GM21367 (cell line): ENCODE data around the gene SLC24A3.

Source experiments
- ATAC-seq: cut with Tn5 transposase; IDR thresholded peaks from one replicate; pipeline ENCODE4 v1.9.1; 2021; ENCODE audit not compliant: unreplicated experiment

SLC24A3 gene

DNA sequence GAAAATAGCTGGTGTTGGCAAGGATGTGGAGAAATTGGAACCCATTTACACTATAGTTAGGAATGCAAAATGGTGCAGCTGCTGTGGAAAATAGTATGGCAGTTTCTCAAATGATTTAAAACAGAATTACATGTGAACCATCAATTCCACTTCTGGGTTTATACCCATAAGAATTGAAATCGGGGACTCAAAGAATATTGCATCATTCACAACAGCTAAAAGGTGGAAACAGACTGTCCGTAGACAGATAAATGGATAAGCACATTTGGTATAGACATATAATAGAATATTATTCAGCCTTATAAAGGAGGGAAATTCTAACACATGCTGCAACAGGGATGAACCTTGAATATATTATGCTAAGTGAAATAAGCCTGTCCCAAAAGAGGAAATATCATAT, 355.7 kb downstream of the SLC24A3 start:
- no peak for ATAC-seq

DNA sequence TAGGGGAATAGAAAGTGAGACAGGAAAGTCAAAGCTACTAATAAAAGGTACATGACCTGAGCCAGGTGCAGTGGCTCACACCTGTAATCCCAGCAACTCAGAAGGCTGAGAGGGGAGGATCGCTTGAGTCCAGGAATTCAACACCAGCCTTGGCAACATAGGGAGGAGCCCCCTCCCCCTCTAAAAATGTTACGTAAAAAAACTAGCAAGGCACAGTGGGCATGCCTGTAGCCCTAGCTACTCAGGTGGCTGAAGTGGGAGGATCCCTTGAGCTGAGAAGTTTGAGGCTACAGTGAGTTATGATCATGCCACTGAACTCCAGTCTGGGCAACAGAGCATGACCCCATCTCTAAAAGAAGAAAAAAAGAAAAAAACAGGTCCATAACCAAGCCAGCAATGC, 359.6 kb downstream of the SLC24A3 start:
- no peak for ATAC-seq

DNA sequence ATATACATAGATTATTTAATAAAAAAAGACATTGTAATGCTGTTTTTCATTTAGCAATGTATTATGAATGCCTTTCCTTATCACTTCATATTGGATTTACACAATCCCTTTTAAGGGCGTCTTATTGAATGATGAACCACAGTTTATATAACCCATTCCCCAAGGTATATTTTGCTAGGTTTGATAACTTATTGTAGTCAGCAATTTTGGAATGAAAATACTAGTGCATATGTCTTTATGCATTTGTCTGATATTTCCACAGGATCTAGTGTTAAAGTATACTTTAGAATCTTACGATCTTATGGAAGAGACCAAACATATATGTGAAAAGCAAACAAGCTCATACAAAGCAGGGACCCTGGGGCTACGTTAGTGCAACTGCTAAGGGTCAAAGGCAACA, 365.2 kb downstream of the SLC24A3 start:
- no peak for ATAC-seq

DNA sequence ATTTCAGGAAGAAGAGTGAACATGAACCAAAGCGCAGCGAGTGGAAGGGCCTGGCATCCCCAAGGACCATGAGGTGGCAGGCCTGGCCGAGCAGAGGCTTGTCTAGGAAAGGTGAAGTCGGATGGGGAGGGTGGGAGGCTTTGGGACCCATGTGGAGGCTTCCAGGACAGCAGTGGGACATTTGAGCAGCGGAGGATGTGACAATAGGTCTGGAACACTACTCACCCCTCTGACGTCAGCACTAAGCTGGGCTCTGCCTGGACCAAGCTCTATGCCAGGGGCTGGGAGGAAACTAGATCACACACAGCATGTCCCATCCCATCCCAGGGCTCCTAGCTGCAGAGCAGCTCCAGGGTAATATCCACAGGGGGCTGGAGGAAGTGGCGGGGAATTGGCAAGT, 370.3 kb downstream of the SLC24A3 start:
- ATAC-seq = no peak

DNA sequence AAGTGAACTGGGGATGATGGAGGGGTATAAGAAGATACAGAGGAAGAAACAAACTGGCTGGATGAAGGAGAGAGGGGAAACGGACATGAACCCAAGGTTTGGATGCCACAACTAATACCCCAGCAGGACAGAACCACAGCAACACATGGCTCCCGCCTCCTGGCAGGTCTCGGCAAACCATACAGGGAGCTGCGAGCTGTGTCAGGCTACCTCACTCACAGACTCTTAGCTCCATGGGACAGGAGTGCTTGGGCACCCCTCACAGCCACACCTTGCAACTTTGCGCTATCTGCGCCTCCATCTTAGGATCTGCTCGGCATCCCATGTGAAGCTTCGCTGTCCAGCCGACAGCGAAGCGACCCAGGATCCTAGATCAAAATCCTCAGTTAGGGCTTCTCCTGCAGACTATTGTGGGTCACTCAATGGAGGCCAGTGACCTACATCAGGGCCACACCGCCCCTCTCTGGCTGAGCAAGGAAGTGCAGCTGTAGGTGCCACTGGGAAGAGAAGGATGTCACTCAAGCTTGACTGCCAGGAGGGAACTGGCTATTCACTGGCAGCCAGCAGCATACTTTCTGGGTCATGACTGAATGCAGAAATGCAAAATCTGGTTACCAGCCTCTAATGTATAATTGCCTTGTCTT, 371.2 kb downstream of the SLC24A3 start:
- no peak for ATAC-seq

DNA sequence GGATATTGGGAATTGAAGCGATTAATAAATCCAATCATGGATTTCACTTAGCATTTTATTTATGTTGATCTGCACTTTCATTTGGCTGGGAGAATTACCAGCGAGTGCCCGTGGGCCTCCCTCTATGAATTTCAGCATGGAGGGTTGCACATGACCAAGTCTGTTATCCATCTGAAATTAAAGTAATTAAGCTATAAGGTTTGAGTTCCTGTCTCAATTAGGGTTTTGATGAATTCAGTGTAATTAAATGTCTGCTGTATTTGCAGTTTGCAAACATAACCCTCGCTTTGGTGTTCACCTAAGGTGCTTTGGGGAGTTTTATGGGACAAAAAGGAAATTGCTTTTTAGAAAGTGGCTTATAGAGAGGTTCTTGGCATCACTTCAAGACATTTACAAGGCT, 375.8 kb downstream of the SLC24A3 start:
- no peak for ATAC-seq

DNA sequence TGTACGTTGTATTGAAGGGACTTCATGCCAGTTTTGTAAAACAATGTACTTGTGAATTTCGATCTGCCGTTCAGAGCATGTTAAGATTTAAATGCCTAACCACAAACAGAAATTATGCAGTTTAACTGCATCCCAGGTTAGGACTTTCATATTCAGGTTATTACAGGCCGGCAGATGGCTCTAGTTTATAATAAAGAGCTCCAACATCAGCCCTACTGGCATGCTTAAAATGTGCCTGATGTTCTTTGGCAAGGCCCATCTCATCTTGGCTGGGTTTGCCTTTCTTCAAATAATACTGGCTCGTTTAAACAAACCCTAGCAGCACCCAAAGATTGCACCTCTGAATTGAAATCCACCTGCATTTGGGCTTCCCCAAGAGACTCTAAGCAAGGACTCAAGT, 376.3 kb downstream of the SLC24A3 start:
- no peak for ATAC-seq

DNA sequence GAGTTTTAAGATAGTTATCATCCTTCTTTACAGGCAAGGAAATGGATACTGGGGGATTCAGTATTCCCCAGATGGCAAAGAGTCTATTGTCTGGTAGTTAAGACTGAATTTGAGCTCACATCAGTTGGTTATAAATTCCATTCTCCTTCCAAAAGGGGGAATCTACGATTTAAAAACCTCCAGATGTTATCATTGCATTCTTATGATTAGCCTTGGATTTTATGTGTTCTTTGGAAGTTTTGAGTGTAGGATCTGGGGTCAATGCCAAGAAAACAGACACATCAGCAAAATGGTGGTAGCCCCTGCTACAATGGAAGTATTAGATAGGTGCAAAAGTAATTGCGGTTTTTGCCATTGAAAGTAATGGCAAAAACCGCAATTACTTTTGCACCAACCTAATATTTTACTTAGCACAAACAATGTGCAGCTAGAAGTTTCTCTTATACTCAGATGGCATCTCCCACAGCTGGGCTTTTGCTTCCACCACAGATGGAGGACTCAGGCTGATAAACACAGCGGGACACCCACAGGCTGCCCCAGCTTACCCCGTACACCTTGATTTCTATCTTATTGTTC, 377.4 kb downstream of the SLC24A3 start:
- no peak for ATAC-seq

DNA sequence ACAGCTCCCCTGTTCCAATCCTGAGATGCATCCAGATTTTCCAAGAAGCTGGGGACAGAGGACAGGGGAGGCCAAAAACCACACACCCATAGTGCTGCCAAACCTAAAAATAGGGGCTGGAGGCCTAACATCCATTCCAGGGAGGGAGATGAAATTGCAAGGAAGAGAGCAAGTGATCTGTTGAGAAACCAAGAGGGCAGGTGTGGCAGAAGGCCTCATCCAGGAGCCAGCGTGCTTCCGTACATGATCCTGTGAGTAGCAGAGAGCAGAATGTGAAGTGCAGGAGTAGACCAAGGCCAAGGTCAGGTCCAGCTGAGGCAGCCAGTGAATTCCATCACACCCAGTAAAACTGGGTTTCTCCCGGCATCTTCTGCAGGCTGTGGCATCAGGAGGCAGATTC, 377.9 kb downstream of the SLC24A3 start:
- no peak for ATAC-seq

DNA sequence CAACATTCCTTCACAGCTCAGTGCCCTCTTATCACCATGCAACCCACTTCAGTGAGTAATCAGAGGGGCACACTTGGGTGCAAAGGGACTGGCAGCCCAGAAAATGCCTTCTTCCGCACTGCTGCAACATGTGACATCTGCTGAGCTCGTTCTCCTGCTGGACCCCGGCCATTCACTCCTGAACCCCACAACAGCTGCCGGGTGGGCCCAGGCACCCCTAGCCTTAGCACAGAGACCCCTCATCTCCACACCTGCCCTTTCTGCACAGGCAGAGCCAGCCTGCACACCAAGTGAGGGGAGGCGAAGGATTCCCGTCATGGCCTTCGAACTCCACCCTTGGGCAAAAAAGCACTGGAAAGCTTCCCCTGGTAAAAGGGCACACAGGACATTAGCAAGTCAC, 381.3 kb downstream of the SLC24A3 start:
- no peak for ATAC-seq

DNA sequence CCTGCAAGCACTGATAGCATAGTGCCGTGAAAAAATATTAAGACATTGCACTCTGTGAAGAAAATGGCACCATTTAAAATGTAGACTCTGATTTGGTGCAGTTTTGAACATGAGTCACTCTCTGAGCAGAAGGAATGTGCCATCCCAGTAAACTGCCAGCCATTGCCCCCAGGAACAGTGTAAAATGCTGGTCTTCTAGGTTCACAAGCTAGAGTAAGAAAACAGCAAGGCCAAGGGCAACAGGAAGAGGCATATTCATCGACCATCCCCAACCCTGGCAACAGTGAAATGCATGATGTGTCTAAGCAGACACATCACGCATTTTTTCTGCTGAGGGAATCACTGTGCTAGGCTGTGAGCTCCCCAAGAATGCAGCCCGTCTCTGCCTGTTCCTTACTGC, 382.5 kb downstream of the SLC24A3 start:
- no peak for ATAC-seq

DNA sequence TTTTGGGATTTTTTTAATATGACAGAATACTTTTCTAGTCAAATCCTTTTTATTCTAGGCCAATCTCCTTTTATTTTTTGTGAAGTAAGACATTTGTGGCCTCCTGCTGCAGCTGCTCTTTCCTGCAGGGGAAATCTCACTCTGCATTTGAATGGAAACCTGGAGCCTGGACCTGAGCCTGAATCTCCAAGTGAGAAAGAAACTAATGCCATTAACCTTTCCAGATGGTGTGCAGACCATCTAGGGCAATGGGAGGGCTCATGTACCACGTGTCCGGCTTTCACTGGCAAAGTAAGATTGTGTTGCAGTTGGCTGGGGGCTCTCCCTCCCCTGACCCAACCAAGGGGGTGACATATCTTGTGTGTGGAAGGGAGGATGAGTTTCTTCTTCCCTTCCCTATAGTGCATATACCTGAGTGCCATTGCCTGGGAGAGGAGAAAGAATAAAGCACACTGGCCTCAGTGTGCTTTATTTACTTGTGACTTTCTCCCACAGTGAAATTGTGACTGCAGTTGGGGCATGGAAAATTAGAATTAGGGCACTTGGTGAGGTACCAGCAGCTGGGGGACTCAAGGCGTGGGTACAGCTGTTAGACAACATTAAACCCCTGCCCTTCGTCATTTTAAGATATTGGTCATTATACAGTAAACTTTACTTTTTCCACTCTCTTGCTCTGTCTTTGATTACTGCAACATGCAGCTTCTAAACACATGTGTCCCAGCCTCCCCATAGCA, 385.8 kb downstream of the SLC24A3 start:
- no peak for ATAC-seq

DNA sequence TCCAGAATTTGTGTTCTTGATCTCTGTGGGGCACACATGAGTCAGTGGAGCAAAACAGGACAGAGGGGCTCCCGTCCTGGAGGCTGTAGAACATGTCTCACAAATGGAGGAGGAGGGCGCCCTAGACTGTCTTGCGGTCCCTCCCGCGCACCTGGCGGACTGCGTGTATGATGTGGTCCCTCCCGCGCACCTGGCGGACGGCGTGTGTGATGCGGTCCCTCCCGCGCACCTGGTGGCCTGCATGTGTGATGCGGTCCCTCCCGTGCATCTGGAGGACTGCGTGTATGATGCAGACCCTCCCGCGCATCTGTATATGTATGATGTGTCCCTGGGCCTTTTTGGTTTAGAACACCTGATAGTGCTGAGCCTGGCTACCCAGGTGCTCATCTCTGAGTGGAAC, 386.8 kb downstream of the SLC24A3 start:
- no peak for ATAC-seq

DNA sequence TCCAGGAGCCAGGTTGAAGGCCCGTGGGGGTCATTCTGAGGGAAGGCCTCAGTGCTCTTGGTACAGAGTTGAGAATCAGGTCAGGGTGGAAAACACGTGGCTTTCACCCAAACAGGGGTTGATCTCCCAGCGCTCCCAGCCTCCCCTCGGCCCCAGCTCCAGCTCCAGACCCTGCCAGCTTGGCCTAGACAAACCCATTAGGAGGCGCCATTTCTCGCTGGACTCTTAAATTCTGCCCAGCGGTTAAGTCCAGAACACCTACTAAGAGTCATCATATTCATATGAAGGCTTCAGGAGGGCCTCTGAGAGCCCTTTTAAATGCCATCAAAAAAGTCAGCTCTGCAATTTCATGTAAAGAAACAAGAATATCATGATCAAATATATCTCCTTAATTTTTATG, 387.6 kb downstream of the SLC24A3 start:
- ATAC-seq = no peak

DNA sequence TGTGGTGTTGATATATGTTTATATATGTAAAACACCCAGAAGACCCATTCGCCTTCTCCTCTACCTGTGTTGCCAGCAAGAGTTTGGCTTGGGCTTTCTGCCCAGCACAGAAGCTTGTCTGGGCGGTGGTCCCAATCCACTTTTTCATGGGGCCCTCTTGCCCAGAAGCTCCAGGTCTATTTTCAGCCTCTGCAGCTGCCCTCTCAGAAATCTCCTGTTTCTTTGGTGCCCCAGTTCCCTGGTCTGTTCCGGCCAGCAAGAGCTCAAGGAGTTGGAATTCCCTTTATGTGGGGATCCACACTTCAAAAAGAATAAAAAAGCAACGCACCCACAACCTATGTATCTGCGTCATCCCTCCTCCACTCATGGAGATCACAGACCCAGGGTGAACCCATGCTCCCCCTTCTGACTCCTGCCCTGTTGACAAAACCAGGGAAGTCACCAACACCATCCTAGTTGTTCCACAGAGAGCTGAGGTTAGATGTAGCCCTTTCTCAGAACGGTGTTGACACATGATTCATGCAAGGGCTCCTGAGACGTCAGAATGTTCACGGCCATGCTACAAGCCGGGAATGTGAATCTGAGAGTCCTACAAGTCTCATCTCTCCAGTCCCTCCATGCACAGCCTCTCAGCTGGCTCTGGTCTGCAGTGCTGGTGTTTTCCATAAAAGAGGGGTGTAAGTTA, 388.8 kb downstream of the SLC24A3 start:
- no peak for ATAC-seq

DNA sequence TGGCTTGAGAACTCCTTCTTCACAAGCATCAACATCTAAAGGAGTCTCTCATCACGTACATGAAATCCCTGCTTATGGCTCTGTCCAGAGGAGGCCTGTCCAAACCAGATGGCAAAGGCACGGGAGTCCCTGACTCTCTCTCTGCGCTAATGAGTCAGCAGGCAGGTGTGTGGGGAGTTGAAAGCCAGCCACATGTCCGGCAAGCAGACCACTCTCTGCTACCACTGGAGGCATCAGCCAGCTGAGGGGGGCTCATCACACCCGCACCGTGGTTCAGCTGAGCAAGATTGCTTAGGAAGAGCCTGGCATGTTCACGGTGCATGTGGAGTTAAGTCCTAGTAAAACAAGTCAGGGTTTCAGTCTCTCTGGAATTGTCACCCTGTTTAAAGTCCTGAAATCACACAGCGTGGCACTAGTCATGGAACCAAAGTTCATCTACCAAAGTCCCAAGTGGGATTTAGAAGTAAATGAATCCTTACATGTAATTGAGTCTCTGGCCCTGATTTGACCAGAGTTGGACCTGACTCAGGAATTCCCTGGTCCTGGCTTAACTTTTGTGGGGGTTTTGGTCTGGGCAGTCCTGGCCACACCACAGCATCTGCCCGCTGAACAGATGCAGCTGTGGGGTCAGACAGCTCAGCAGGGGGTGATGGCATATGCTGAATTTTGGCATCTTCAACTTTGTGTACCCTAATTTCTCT, 390.4 kb downstream of the SLC24A3 start:
- no peak for ATAC-seq

DNA sequence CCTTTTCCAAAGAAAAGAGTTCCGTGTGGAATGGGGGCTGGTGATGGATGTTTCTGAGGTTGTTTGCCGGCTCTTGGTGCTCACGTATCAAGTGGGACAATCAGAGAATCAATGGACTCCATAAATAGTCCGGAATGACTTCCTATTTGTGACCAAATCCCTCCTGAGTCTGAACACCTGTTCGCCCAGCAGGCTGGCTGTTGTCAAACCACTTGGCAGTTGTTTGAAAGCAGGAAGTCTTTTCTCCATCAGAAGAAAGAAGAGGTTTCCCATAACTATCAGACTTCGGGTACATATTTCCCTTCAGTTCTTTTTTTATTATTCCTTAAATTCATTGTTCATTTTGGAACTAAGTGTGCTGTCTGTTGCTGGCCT, 390.9 kb downstream of the SLC24A3 start:
- no peak for ATAC-seq

DNA sequence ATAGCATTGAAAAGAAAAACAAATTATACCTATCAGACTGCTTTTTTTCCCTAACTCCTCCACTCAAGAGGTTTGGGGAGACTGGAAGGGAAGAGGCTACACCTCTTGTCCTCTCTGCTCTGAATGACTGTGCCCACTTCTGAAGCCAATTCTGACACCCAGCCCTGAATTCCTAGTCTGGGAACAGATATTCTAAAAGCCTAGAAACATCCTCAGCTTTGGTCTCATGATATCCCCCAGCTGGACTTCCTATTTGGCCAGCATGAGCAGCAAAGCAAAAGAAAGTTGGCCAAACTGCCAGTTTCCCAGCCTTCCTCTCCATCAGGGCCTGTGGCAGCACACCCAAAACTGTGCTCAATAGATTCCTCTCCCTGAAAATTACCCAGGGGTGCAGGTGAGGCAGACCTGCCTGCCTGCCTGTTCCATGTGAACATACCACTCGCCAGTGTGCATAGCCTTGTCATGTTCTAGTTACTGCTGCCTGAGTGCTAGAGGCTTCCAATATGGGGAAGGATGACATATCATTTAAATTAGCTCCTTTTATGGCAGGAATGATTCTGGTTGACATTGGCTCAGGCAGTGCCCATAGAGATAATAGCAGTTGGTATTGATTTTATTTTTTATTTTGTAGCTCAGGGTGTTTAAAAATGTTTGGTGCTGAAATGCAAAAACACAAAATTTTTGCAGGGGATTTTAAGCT, 393.5 kb downstream of the SLC24A3 start:
- ATAC-seq = no peak

DNA sequence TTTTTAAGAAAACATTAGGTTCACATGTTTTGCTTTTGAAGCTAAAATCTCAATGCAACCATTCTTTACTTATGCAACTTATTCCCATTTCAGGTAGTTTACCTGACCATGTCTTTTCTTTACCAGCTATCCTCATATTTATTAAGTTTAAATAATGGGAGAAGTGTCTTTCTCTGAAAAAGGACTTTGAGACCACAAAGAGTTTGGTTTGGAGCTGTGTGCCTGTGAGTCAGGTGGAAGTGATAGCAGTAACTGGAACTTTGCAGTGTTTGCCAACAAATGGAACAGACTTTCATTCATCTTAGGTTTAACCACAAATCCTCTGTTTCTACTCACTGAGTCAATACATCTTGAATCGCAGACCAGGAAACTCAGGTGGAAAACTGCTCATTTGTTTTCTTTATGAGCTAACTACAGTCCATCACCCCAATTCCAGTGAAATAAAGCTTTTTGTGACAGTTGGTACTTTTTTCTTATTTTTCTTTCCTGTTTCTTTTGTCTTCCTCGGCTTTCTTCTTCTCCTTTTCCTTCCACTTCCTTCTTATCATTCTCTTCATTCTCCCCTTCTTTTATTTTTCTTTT, 397.3 kb downstream of the SLC24A3 start:
- ATAC-seq = no peak

DNA sequence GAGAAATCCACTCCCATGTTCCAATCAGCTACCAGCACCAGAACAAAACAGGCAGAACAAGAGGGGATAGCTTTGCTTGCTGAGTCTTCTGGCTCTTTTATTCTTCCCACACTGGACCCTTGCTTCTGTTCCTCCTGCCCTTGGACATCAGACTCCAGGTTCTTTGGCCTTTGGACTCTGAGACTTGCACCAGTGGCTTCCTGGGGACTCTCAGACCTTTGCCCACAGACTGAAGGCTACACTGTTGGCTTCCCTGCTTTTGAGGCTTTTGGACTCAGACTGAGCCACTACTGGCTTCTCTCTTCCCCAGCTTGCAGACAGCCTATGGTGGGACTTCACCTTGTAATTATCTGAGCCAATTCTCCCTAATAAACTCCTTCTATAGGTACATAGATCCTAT, 403.2 kb downstream of the SLC24A3 start:
- ATAC-seq = no peak

DNA sequence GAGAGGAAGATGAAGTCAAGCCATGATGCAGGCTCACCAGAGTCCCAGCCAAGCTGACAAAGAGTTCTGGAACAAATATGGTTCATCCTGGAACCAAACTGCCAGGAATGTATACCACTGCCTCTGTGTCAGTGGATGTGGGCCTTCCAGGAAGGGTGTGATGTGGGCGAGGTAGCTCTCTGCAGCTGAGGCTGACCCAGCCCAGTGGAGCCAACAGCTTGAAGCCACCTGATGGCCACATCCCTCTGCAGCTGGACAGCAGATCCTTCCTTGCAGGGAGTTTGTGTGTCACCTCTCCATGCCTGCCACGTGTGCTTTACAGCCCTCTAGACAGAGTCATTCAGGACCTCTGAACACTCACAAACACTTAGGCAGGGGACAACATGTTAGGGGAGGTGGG, 403.6 kb downstream of the SLC24A3 start:
- ATAC-seq = no peak
